Endothelial cell of umbilical vein (primary cell): Measurements from ENCODE around the gene ZNF366. TPM values are rescaled to one million over a fixed set of nuclear protein-coding genes. Genes with fewer than 3 reads are reported as not detected.

ENCODE experiments used
- BruUV-seq: library from RNA; stranded (reverse); fragments of 400-500 nt; replicated peaks from 2 replicates; lab custom pipeline; 2021; lab: Mats Ljungman, UMichigan
- CTCF ChIA-PET: fragments of 300-600, 350-600 bp; sonication (Branson Sonifier 250); formaldehyde crosslinking; loops from one replicate; lab custom pipeline; 2021; ENCODE audit warnings: antibody characterized with exemption, inconsistent platforms; lab: Charles Lee
- POLR2A ChIA-PET: fragments of 300-600, 350-600 bp; sonication (Branson Sonifier 250); formaldehyde crosslinking; loops from one replicate; lab custom pipeline; 2021; ENCODE audit warnings: antibody characterized with exemption, inconsistent platforms; lab: Charles Lee
- DNase-seq: peaks from one replicate; pipeline ENCODE4 v3.0.0-alpha.2; 2011; ENCODE audit warnings: low read depth, low spot score
- FAIRE-seq: peaks from 2 replicates; lab custom pipeline; 2011; peaks lifted over from hg19 to GRCh38; lab: Jason Lieb, UNC
- H2AFZ ChIP-seq: 2 replicates; pipeline ENCODE4 v1.6.0; 2012; ENCODE audit warnings: low read depth, low read length, control low read depth, inconsistent platforms
- H3K27ac ChIP-seq: 2 replicates; pipeline ENCODE4 v1.5.1; 2011; ENCODE audit warnings: low read depth, mild to moderate bottlenecking, control low read depth, low read length, moderate library complexity; ENCODE audit not compliant: insufficient read depth
- H3K27me3 ChIP-seq, 2 experiments: 2 replicates each; pipeline versions ENCODE4 v1.6.0 to v1.6.1; 2011; ENCODE audit warnings: low read length in 2 of 2, mixed read lengths in 1 of 2; ENCODE audit not compliant: control insufficient read depth in 2 of 2, insufficient read depth in 2 of 2
- H3K36me3 ChIP-seq, 2 experiments: 2 replicates in 1 of 2; 3 replicates in 1 of 2; pipeline ENCODE4 v1.5.1; 2011; ENCODE audit warnings: low read length in 2 of 2, mild to moderate bottlenecking in 1 of 2, moderate library complexity in 1 of 2; ENCODE audit not compliant: control insufficient read depth in 2 of 2, insufficient read depth in 2 of 2; ENCODE audit errors: extremely low read depth in 1 of 2
- H3K4me1 ChIP-seq: 3 replicates; pipeline ENCODE4 v1.5.1; 2011; ENCODE audit warnings: mild to moderate bottlenecking, low read length; ENCODE audit not compliant: control insufficient read depth, insufficient read depth; ENCODE audit errors: extremely low read depth
- H3K4me2 ChIP-seq: 2 replicates; pipeline ENCODE4 v1.6.1; 2011; ENCODE audit warnings: low read length, control low read depth, mixed read lengths; ENCODE audit not compliant: insufficient read depth
- H3K4me3 ChIP-seq, 3 experiments: fragments of 200-600 bp in 1 of 3; sonication (generic), shearing (Covaris generic) in 1 of 3; replicated peaks in 1 of 3; 2 replicates each; pipeline ENCODE4 v1.5.1; 2011 to 2016; ENCODE audit warnings: control low read depth in 3 of 3, low read length in 3 of 3, mild to moderate bottlenecking in 2 of 3, inconsistent platforms in 1 of 3, low read depth in 1 of 3, moderate library complexity in 1 of 3; ENCODE audit not compliant: insufficient read depth in 1 of 3
- H3K79me2 ChIP-seq: 2 replicates; pipeline ENCODE4 v1.6.0; 2012; ENCODE audit warnings: low read length, inconsistent platforms; ENCODE audit not compliant: control insufficient read depth, insufficient read depth
- H3K9ac ChIP-seq: replicated peaks from 2 replicates; pipeline ENCODE3; 2011; ENCODE audit warnings: low read length, control low read depth; ENCODE audit not compliant: insufficient read depth; ENCODE audit errors: extremely low read depth
- H3K9me1 ChIP-seq: replicated peaks from 3 replicates; pipeline ENCODE4 v1.6.0; 2011; ENCODE audit warnings: mild to moderate bottlenecking, low read length; ENCODE audit not compliant: control insufficient read depth, insufficient read depth; ENCODE audit errors: extremely low read depth
- H3K9me3 ChIP-seq: replicated peaks from 2 replicates; pipeline ENCODE4 v1.5.1; 2012; ENCODE audit warnings: low read length, inconsistent platforms; ENCODE audit not compliant: control insufficient read depth, insufficient read depth
- H4K20me1 ChIP-seq: replicated peaks from 2 replicates; pipeline ENCODE3; 2011; ENCODE audit warnings: mild to moderate bottlenecking, low read length; ENCODE audit not compliant: control insufficient read depth, insufficient read depth; ENCODE audit errors: extremely low read depth
- EZH2 ChIP-seq: IDR thresholded peaks from 2 replicates; pipeline ENCODE4 v1.6.1; 2012; ENCODE audit warnings: borderline replicate concordance, low read depth, mild to moderate bottlenecking, moderate library complexity, low read length, inconsistent platforms; ENCODE audit not compliant: severe bottlenecking
- FOS ChIP-seq: IDR thresholded peaks from 2 replicates; pipeline ENCODE4 v1.6.1; 2011; ENCODE audit warnings: mild to moderate bottlenecking, low read length, moderate library complexity, borderline replicate concordance; ENCODE audit not compliant: insufficient read depth
- GATA2 ChIP-seq: IDR thresholded peaks from 2 replicates; pipeline ENCODE4 v1.7.0; 2011; ENCODE audit warnings: low read depth, mild to moderate bottlenecking, moderate library complexity, mixed read lengths, low read length; ENCODE audit not compliant: insufficient read length, insufficient read depth
- JUN ChIP-seq: IDR thresholded peaks from 2 replicates; pipeline ENCODE4 v1.6.1; 2011; ENCODE audit warnings: borderline replicate concordance, low read depth; ENCODE audit not compliant: insufficient read length, insufficient read depth
- MYC ChIP-seq: IDR thresholded peaks from one replicate; pipeline ENCODE4 v1.6.1; 2011; ENCODE audit warnings: mild to moderate bottlenecking, low read depth, low read length
- POLR2A ChIP-seq: IDR thresholded peaks from 2 replicates; pipeline ENCODE4 v1.6.1; 2012; ENCODE audit warnings: low read depth, mild to moderate bottlenecking, control low read depth, low read length
- POLR2AphosphoS5 ChIP-seq: IDR thresholded peaks from 2 replicates; pipeline ENCODE4 v1.6.1; 2012; ENCODE audit warnings: low read depth, mild to moderate bottlenecking, control low read depth, low read length, moderate library complexity; ENCODE audit not compliant: insufficient read depth
- dilution Hi-C: fragments of 300-500 bp; cut with MboI; formaldehyde crosslinking; loops from one replicate; pipeline ENCODE4 v1.15.0; 2019; ENCODE audit warnings: low sequenced_read_pairs; ENCODE audit not compliant: extremely low pct_ligation_motif_present
- intact Hi-C: fragments of 100-400 bp; cut with micrococcal nuclease; formaldehyde crosslinking; loops from one replicate; pipeline ENCODE4 v1.10.0; 2022
- polyA plus RNA-seq, 4 experiments: library from polyadenylated mRNA; depleted of rRNA in 3 of 4; stranded (reverse) in 3 of 4; unstranded in 1 of 4; fragments of >200 nt; gene quantifications; 2 replicates each; pipeline versions ENCODE4 v1.2.1 to v1.2.3, GENCODE V29; 2011 to 2012; ENCODE audit warnings: missing spikeins in 1 of 4
- total RNA-seq: library from RNA; stranded (reverse); gene quantifications from 2 replicates; pipeline ENCODE4 v1.2.3, GENCODE V29; 2021
- TF ChIP-seq, protein P1 (sequence below), 2 donors: IDR thresholded peaks; 1 replicate in 1 of 2; 2 replicates in 1 of 2; pipeline ENCODE4 v1.5.1; 2011; ENCODE audit warnings: low read length in 2 of 2, mild to moderate bottlenecking in 2 of 2, moderate library complexity in 2 of 2, control low read depth in 1 of 2, inconsistent platforms in 1 of 2, low read depth in 1 of 2; ENCODE audit not compliant: insufficient read depth in 1 of 2; ENCODE audit errors: extremely low read depth in 1 of 2
- TF ChIP-seq, protein P2 (sequence below): IDR thresholded peaks from 2 replicates; pipeline ENCODE4 v1.6.1; 2011; ENCODE audit not compliant: insufficient read depth, insufficient read length

The ZNF366 gene
- total and polyA plus RNA-seq, 2 donors (not counting 3 experiments of a cell fraction or from before 2014, with no cell fraction given), result 1.3 to 4.1 TPM

DNA sequence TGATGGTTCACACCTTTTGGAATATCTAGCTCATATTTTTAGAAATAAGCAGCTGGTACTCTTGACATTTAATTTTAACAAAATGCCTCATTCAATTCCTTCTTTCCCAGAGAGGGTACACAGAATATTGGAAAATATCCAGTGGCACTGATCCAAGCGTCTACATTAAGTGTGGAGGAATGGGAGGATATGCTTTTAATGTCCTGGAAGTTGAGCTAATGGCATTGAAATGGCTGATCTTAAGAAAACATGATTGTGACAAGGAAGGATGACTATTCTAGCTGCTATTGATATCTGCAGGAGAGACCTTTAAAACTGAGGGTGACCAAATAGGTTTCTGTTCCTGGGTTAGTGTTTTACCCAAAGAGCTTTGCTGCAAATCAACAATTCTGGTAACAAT lies 30.0 kb downstream of the ZNF366 start:
- Histone ChIP-seq H3K27me3 (no peaks in the 10 kb centered on the region), H3K9me3 (no peaks in the 10 kb centered on the region), H3K36me3 (no peaks in the 10 kb centered on the region), H3K4me2 (peak overlapping the region; percentile 87), H3K4me3 (no peak overlapping the region), H3K79me2 (no peaks in the 10 kb centered on the region), H3K9me1 (no peaks in the 10 kb centered on the region), H3K27ac (peak overlapping the region; percentile 53), H3K9ac (peak overlapping the region; percentile 40), H2AFZ (peak overlapping the region; percentile 48), H4K20me1 (no peaks in the 10 kb centered on the region), H3K4me1 (peaks cover 25% of the 10 kb centered on the region)
- ChIA-PET POLR2A (interaction anchor here (0.6 to 1.3 kb wide), 6 partner anchors 9 to 341 kb away, joined by 3 to 7 read pairs (median 4); no protein-coding TSS in a partner anchor), CTCF (interaction anchor here (0.9 to 2.6 kb wide), 13 partner anchors 9 to 121 kb away, joined by 3 to 10 read pairs (median 6); no protein-coding TSS in a partner anchor)
- dilution Hi-C loops (no loop called here), intact Hi-C loops (loop anchor here (1.0 kb wide), 2 partner anchors 9 to 25 kb away; no protein-coding TSS in a partner anchor)
- BruUV-seq, result TSS peak; percentile 48
- FAIRE-seq (peak; percentile 93), DNase-seq (peak; percentile 90)
- TF ChIP-seq, protein P1, sequence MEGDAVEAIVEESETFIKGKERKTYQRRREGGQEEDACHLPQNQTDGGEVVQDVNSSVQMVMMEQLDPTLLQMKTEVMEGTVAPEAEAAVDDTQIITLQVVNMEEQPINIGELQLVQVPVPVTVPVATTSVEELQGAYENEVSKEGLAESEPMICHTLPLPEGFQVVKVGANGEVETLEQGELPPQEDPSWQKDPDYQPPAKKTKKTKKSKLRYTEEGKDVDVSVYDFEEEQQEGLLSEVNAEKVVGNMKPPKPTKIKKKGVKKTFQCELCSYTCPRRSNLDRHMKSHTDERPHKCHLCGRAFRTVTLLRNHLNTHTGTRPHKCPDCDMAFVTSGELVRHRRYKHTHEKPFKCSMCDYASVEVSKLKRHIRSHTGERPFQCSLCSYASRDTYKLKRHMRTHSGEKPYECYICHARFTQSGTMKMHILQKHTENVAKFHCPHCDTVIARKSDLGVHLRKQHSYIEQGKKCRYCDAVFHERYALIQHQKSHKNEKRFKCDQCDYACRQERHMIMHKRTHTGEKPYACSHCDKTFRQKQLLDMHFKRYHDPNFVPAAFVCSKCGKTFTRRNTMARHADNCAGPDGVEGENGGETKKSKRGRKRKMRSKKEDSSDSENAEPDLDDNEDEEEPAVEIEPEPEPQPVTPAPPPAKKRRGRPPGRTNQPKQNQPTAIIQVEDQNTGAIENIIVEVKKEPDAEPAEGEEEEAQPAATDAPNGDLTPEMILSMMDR (IDR thresholded peaks at IDR 0.05; ENCODE audit: extremely low read depth in 1 of 2, insufficient read depth in 1 of 2, low read depth in 1 of 2, low read length in 2 of 2), result no peak
- TF ChIP-seq POLR2A (peak; percentile 36), FOS (peak; percentile 18), EZH2 (no peak), POLR2AphosphoS5 (peak; percentile 68), GATA2 (peak; percentile 66), MYC (no peak), JUN (peak; percentile 65)
- TF ChIP-seq, protein P2, sequence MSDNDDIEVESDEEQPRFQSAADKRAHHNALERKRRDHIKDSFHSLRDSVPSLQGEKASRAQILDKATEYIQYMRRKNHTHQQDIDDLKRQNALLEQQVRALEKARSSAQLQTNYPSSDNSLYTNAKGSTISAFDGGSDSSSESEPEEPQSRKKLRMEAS, result no peak
